HEK293T (cell line): Measurements from ENCODE around the gene TAF1B.

Experiments
- BHLHE40 ChIP-seq: fragments of 450-650 bp; IDR thresholded peaks from 2 replicates; pipeline ENCODE4 v1.6.1; 2016; ENCODE audit warnings: mild to moderate bottlenecking, moderate library complexity, borderline replicate concordance
- CTBP1 ChIP-seq: fragments of 450-650 bp; IDR thresholded peaks from 2 replicates; pipeline ENCODE4 v1.6.1; 2016; ENCODE audit warnings: borderline replicate concordance
- FOXK2 ChIP-seq: fragments of 450-650 bp; IDR thresholded peaks from 2 replicates; pipeline ENCODE4 v1.6.1; 2016; ENCODE audit warnings: mild to moderate bottlenecking
- FOXM1 ChIP-seq: fragments of 450-650 bp; IDR thresholded peaks from 2 replicates; pipeline ENCODE4 v1.6.1; 2017; ENCODE audit warnings: mild to moderate bottlenecking, borderline replicate concordance
- HDGF ChIP-seq: fragments of 450-650 bp; IDR thresholded peaks from 2 replicates; pipeline ENCODE4 v1.6.1; 2017; ENCODE audit warnings: antibody characterized with exemption, borderline replicate concordance
- L3MBTL2 ChIP-seq: fragments of 450-650 bp; conservative IDR thresholded peaks from 2 replicates; pipeline ENCODE4 v1.6.1; 2016; ENCODE audit warnings: mild to moderate bottlenecking
- NFRKB ChIP-seq: fragments of 450-650 bp; IDR thresholded peaks from 2 replicates; pipeline ENCODE4 v1.6.1; 2016; ENCODE audit warnings: mild to moderate bottlenecking, moderate library complexity
- SP1 ChIP-seq: fragments of 450-650 bp; IDR thresholded peaks from 2 replicates; pipeline ENCODE4 v1.6.1; 2017
- SUZ12 ChIP-seq: fragments of 450-650 bp; IDR thresholded peaks from 2 replicates; pipeline ENCODE4 v1.6.1; 2016; ENCODE audit warnings: mild to moderate bottlenecking
- TARDBP ChIP-seq: fragments of 450-650 bp; IDR thresholded peaks from 2 replicates; pipeline ENCODE4 v1.6.1; 2016
- ZNF384 ChIP-seq: fragments of 450-650 bp; IDR thresholded peaks from 2 replicates; pipeline ENCODE4 v1.6.1; 2016

DNA sequence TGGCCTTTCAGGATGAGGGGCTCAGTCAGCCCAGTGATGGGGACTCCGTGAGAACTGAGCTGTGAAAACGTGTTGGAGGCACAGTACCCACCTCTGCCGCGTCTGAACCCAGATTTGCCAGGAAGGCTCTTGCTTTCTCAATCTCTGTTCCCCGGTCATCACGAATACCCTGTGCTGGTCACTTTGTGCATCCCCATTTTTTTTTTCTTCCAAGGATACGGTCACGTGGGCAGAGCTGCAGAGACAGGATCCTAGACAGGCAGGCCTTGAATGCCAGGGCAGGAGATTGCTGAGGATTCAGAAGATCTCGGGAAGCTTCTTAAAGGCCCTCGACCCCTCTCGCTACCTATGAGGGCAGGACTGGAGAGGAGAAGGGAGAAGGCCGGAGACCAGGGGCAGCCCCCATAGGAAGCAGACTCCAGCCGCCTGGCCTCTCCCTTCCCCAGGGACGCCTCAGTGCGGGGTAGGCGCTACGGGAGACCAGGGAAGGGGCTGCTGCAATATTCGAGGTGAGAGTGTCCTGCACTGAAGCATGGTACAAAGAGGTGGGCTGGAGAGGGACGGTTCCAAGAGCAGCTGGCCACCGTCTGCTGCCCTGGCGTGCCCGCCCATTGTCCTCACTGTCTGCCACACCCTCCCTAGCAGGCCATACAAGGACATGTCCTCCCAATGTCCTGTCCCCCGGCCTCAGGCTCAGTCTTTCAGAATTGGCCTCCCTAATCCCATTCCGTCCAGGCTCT is 29.0 kb upstream of the TAF1B start:
- TF ChIP-seq NFRKB (no peak), SUZ12 (no peak), SP1 (no peak), FOXM1 (no peak), TARDBP (no peak), ZNF384 (no peak), L3MBTL2 (no peak), BHLHE40 (no peak), CTBP1 (no peak), FOXK2 (no peak), HDGF (no peak)
